CMK (cell line): ENCODE results near the gene FGF7.
"Not testable (repeated sequence)": the region's sequence is repeated elsewhere in the genome, so short reads cannot be mapped to it uniquely, and the experiment has no call there.

Experiments used
- DNase-seq: peaks from one replicate; pipeline ENCODE4 v3.0.0-alpha.2; 2010; ENCODE audit warnings: low read depth

Gene FGF7

GRCh38 chr15:49439678-49440395 is 16.8 kb downstream of the FGF7 start:
- no peak for DNase-seq

GRCh38 chr15:49441356-49441755 is 18.3 kb downstream of the FGF7 start:
- no peak for DNase-seq

- DNase-seq: no peak
Observed at GRCh38 chr15:49441816-49442215, 18.8 kb downstream of the FGF7 start.

GRCh38 chr15:49452595-49452994 is 29.6 kb downstream of the FGF7 start:
- DNase-seq: no peak

- no peak for DNase-seq
Observed at GRCh38 chr15:49456166-49456565, 33.1 kb downstream of the FGF7 start.

- no peak for DNase-seq
Observed at GRCh38 chr15:49458145-49458544, 35.1 kb downstream of the FGF7 start.

GRCh38 chr15:49460411-49460941 is 37.4 kb downstream of the FGF7 start:
- DNase-seq: no peak

- DNase-seq: no peak
Observed at GRCh38 chr15:49462232-49462844, 39.3 kb downstream of the FGF7 start.

GRCh38 chr15:49464522-49464921 is 41.5 kb downstream of the FGF7 start:
- DNase-seq: no peak

- DNase-seq: no peak
Observed at GRCh38 chr15:49466119-49466518, 43.1 kb downstream of the FGF7 start.

GRCh38 chr15:49467746-49468480 is 44.9 kb downstream of the FGF7 start:
- DNase-seq: no peak

- DNase-seq: no peak
Observed at GRCh38 chr15:49468481-49468839, 45.4 kb downstream of the FGF7 start.

- DNase-seq: not testable (repeated sequence)
Observed at GRCh38 chr15:49471248-49471647, 48.2 kb downstream of the FGF7 start.

GRCh38 chr15:49471733-49472132 is 48.7 kb downstream of the FGF7 start:
- DNase-seq: no peak

GRCh38 chr15:49472338-49472737 is 49.3 kb downstream of the FGF7 start:
- no peak for DNase-seq

GRCh38 chr15:49473031-49473430 is 50.0 kb downstream of the FGF7 start:
- DNase-seq: no peak

GRCh38 chr15:49478021-49478420 is 55.0 kb downstream of the FGF7 start:
- not testable (repeated sequence) for DNase-seq

GRCh38 chr15:49478982-49479381 is 55.9 kb downstream of the FGF7 start:
- DNase-seq: not testable (repeated sequence)

- DNase-seq: not testable (repeated sequence)
Observed at GRCh38 chr15:49485401-49485800, 62.4 kb downstream of the FGF7 start.

- no peak for DNase-seq
Observed at GRCh38 chr15:49490966-49491365, 67.9 kb downstream of the FGF7 start.

GRCh38 chr15:49492151-49492550 is 69.1 kb downstream of the FGF7 start:
- no peak for DNase-seq

- DNase-seq: no peak
Observed at GRCh38 chr15:49492830-49493229, 69.8 kb downstream of the FGF7 start.

- no peak for DNase-seq
Observed at GRCh38 chr15:49494842-49495241, 71.8 kb downstream of the FGF7 start.
